Dendritic cell treated with granulocyte-macrophage colony-stimulating factor and Interleukin-4, amounts not matched to agents 40 ng/mL and 50 ng/mL, for 4 days (primary cell): ENCODE measurements around the gene CYGB.
"Not testable (repeated sequence)": the region's sequence is repeated elsewhere in the genome, so short reads cannot be mapped to it uniquely, and the experiment has no call there.

ENCODE experiments used
- H3K27ac Mint-ChIP-seq: one replicate; pipeline ENCODE4 v1.8.0; 2022; ENCODE audit warnings: mild to moderate bottlenecking, mixed read lengths
- H3K27me3 Mint-ChIP-seq: one replicate; pipeline ENCODE4 v1.8.0; 2022; ENCODE audit warnings: mild to moderate bottlenecking, mixed read lengths
- H3K36me3 Mint-ChIP-seq: one replicate; pipeline ENCODE4 v1.8.0; 2022; ENCODE audit warnings: low read depth, mixed read lengths
- H3K4me1 Mint-ChIP-seq: one replicate; pipeline ENCODE4 v1.8.0; 2022; ENCODE audit warnings: low read depth, mixed read lengths
- H3K4me3 Mint-ChIP-seq: one replicate; pipeline ENCODE4 v1.8.0; 2022; ENCODE audit warnings: mild to moderate bottlenecking, moderate library complexity, mixed read lengths
- H3K9me3 Mint-ChIP-seq: one replicate; pipeline ENCODE4 v1.8.0; 2022; ENCODE audit warnings: mixed read lengths
- intact Hi-C: fragments of 100-400 bp; cut with micrococcal nuclease; formaldehyde crosslinking; loops from one replicate; pipeline ENCODE4 v1.15.0; 2022

CYGB gene

DNA sequence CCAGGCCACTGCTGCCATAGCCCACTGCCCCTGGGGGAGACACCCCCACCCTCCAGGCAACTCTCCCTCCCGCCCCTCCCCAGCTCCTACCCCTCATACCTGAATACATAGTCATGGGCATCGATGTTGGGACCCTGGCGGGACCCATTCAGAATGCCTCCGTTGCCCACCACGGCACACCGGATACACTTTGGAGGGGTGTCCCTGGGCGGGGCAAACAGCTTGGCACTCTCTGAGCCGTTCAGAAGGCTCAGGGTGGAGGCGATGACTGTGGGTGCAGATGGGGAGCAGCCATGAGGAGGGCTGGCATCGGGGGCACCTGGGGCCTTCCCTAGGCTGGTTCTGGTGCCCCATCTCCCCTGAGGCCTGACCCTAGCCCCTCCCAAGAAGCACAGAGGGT is 35.6 kb upstream of the CYGB start:
- Mint-ChIP-seq H3K27me3 (peaks cover 17% of the 10 kb centered on the region), H3K4me1 (peaks cover 19% of the 10 kb centered on the region), H3K36me3 (peaks cover 21% of the 10 kb centered on the region), H3K9me3 (no peaks in the 10 kb centered on the region), H3K4me3 (no peak overlapping the region), H3K27ac (no peak overlapping the region)
- intact Hi-C loops, result no loop called here

DNA sequence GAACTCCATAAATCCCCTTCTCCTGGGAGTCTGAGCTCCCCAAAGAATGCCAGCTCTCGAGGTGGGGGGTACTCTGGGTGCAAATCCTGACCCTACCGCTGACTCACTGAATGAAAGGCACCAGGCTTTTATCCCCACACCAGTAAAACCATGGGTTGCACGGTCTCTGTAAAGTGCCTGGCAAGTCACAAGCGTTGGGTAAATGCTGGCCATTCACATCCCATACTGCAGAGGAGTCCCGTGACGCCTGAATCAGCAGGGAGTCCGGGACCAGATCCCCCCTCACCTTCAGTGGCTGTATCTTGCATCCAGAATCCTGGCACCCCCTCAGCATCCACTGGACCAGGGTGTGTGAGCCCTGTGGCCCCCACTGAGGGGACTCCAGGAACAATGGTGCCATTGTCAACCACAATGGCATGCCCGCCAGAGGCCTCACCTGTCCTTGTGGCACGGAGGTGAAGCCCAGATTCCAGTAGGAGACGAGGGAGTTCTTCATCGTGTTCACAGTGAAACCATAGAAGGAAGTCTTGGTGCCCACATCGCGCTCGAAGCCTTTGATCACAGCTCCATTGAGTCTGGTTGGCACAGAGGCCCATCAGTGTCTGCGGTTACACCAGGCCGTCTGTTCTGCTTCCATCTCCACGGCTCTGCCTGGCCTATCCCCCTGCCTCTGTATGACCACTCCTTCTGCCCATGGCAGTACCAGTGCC is 34.8 kb upstream of the CYGB start:
- peaks cover 21% of the 10 kb centered on the region for H3K36me3 Mint-ChIP-seq
- H3K4me1 Mint-ChIP-seq, result peaks cover 26% of the 10 kb centered on the region
- peaks cover 21% of the 10 kb centered on the region for H3K27me3 Mint-ChIP-seq
- no peaks in the 10 kb centered on the region for H3K9me3 Mint-ChIP-seq
- H3K4me3 Mint-ChIP-seq, result no peak overlapping the region
- intact Hi-C loops, result no loop called here
- H3K27ac Mint-ChIP-seq, result no peak overlapping the region

DNA sequence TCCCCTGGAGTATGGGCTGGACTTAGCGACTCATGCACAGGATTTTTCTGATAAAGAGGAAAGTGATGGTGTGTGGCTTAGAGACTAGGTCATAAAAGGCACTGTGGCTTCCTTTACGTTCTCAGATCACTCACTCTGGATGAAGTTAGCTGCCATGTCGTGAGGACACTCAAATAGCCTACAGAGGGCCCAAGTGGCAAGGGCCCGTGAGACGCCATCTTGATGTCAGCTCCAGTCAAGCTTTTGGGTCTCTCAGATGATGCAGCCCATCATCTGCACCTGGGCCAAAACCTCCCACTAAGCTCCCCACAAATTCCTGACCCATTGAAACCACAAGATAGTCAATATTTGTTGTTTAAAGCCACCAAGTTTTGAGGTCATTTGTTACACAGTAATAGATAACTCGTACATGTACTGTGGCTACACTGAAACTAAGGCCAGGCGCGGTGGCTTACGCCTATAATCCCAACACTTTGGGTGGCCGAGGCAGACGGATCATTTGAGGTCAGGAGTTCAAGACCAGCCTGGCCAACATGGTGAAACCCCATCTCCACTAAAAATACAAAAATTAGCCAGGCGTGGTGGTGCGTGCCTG is 33.5 kb upstream of the CYGB start:
- Mint-ChIP-seq H3K27ac (no peak overlapping the region), H3K4me3 (no peak overlapping the region), H3K36me3 (peaks cover 35% of the 10 kb centered on the region), H3K4me1 (peaks cover 34% of the 10 kb centered on the region), H3K27me3 (peaks cover 22% of the 10 kb centered on the region), H3K9me3 (no peaks in the 10 kb centered on the region)
- intact Hi-C loops, result no loop called here

DNA sequence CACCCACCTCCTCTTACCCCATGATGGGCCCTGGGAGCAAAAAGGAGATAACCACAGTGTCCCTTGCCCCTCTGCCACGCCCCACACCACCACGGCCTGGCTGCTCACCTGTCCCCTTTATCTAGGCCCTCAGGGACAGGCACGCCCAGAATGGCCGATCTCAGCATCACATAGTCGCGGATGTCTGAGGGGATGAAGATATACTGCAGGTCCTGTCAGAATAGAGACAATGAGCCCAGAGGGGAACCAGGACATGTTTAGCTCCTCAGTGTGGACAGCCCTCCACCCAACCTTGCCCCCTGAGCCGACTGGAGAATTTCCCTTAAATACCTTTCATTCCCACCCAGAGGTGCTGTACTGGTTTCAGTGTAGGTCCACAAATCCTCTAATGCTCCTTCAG is 32.9 kb upstream of the CYGB start:
- intact Hi-C loops, result no loop called here
- peaks cover 38% of the 10 kb centered on the region for H3K4me1 Mint-ChIP-seq
- H3K4me3 Mint-ChIP-seq, result no peak overlapping the region
- no peak overlapping the region for H3K27ac Mint-ChIP-seq
- no peaks in the 10 kb centered on the region for H3K9me3 Mint-ChIP-seq
- peaks cover 40% of the 10 kb centered on the region for H3K36me3 Mint-ChIP-seq
- H3K27me3 Mint-ChIP-seq, result peaks cover 19% of the 10 kb centered on the region

DNA sequence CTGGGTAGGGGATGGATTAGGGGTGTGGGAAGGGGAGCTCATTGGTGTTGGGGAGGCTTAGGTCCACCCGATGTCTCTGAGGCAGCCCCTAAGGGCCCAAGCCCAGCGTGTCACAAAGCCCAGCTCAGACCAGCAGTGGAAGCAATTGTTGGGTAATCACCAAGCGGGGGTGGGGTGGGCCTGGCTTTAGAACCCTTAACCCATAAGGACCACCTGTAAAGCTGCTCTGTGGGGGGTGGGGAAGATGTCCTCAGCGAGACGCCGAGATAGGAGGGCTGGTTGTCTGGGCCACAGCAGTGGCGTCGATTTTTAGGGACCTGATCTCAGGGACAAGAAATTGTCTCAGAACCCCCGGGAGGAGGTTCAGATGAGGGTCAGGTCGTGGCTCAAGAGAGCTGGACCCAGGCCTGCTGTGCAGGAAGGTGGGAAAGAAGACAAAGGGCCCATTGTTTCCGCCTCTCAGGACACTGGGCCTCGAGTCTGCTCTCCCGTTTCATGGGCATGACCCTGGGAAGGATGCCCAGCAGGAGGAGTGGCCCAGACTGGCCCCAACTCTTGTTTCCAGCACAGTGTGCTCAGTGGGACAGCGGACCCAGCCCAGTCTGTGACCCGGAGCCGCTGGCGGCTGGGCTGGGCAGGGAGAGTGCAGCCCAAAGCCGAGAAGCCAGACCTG is 32.2 kb upstream of the CYGB start:
- intact Hi-C loops, result no loop called here
- Mint-ChIP-seq H3K4me3 (no peak overlapping the region), H3K27ac (no peak overlapping the region), H3K27me3 (peaks cover 19% of the 10 kb centered on the region), H3K9me3 (no peaks in the 10 kb centered on the region), H3K36me3 (peaks cover 47% of the 10 kb centered on the region), H3K4me1 (peaks cover 44% of the 10 kb centered on the region)

DNA sequence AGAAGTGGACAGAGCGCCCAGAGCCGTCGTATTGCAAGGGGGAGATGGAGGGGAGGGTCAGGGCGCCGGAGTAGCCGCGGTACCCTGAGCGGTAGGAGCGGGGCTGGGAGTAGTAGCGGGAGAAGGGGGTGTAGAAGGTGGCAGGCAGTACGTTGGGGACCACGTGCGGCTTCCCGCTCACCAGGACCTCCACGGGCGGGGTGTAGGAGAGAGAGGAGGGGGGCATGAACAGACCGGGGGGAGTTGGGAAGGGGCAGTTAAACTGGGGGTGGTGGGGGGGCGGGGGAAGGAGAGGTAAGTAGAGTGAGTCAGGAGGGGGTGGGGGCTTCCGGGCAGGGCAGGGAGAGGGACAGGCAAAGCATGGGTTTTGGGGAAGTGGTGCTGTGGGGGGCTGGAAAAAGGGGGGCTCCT is 31.3 kb upstream of the CYGB start:
- intact Hi-C loops, result no loop called here
- H3K36me3 Mint-ChIP-seq, result peaks cover 48% of the 10 kb centered on the region
- peaks cover 19% of the 10 kb centered on the region for H3K27me3 Mint-ChIP-seq
- H3K4me3 Mint-ChIP-seq, result no peak overlapping the region
- H3K9me3 Mint-ChIP-seq, result no peaks in the 10 kb centered on the region
- H3K27ac Mint-ChIP-seq, result peak overlapping the region; percentile 3
- peaks cover 44% of the 10 kb centered on the region for H3K4me1 Mint-ChIP-seq

DNA sequence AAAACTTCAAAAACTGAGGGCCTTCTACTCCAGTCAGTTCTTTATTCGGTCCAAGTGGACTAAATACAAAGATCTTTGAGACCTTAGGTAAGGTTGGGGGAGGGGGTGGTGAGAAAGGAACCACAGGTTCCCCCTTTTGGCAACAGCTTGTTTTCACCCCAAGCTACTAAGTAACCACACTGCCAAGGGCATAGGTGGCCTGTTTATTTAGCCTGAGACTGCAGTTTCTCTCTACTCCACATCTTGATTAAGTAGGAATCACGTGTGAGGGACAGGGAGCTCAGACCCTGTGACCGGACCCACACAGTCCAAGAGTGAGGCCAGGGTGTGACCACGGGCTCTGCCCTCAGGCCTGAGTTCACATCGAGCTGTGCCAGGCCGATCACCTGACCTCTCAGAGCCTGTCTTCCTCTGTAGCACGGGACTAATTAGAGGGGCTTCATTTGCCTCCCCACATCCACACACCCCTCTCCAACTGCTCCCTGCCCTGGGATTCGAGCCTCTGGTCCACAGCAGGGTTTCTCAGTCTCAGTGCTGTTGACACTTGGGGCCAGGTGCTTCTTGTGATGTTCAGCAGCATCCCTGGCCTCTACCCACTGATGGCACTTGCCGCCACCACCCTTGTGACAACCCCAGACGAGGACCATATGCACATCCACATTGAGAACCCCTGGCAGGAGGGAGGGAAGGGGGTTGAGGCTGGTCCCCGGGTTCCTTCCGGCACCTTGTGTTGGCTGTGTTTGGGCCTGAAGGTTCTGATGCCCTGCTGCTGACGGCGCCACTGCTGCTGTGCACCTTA is 30.3 kb upstream of the CYGB start:
- H3K27me3 Mint-ChIP-seq, result peaks cover 19% of the 10 kb centered on the region
- no peak overlapping the region for H3K27ac Mint-ChIP-seq
- H3K9me3 Mint-ChIP-seq, result no peaks in the 10 kb centered on the region
- peaks cover 47% of the 10 kb centered on the region for H3K36me3 Mint-ChIP-seq
- peaks cover 50% of the 10 kb centered on the region for H3K4me1 Mint-ChIP-seq
- H3K4me3 Mint-ChIP-seq, result no peak overlapping the region
- intact Hi-C loops, result no loop called here

DNA sequence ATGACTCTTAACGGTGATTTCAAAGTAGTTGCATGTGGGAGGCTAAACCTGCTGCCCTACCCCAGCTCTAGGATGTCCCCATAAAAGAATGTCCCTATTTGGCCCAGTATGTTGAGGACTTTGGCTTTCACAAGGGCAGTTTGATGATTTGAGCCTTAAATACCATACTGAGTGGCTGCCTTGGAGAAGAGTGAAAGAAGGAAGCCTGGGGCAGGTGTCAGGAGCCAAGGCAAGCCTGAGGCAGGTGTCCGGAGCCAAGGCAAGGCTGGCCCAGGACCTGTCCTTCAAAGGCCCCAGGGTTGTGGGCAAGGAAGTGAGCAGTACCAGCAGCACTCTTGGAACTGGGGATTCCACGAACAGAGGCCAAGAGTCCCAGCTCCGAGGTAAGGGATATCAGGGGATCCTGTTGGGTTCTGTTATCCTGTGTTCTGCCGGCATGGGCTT is 29.5 kb upstream of the CYGB start:
- Mint-ChIP-seq H3K36me3 (peaks cover 47% of the 10 kb centered on the region), H3K27ac (no peak overlapping the region), H3K27me3 (peaks cover 19% of the 10 kb centered on the region), H3K4me3 (no peak overlapping the region), H3K4me1 (peaks cover 54% of the 10 kb centered on the region), H3K9me3 (no peaks in the 10 kb centered on the region)
- intact Hi-C loops, result no loop called here

DNA sequence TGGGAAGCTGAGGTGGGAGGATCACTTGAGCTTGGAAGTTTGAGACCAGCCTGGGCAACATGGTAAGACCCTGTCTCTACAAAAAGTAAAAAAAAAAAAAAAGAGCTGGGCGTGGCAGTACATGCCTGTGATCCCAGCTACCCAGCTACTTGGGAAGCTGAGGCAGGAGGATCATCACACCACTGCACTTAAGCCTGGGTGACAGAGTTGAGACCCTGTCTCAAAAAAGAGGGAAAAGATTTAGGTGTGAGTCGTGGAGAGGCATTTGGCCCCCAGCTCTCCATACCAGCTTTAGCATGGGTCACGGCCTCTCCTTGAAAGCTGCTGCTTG is 29.1 kb upstream of the CYGB start:
- H3K27ac Mint-ChIP-seq, result no peak overlapping the region

DNA sequence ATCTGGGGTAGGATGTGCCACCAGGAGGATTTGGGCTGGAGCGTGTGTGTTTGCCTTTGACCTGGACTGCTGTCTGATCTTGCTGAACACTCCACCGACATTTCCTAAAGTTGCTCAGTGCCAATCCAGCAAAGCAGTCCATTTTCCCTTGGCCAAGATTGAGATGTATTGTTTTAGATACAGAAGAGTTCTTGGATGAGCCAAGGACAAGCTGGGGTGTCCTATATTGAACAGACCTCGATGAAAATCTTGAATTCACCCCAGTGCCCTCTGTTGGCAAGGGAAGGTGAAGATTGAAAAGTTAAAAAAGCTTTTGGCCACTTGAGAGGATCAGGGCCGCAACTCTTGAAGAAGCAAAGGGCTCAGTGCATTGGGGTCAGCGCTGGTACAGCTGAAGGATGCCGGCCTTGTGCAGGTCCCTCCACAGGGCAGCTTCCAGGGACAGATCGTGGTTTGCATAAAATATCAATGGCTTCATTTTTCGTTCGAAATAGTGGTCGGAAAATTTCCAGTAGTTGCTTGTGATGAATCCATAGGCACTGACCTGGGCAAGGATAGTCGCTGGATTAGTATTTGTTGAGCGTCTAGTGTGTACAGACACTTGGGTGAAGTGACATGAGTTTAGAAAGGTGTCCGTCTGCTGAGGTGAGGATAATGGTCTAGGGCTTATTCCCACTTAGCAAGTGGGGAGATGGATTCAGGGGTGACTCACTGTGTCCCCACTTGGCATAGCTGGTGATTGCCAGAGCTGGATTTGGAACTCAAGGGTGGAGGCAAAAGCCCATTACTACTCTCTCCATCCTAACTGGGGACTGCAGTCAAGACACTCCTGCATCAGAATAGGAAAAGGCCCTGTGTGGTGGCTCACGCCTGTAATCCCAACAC is 28.5 kb upstream of the CYGB start:
- Mint-ChIP-seq H3K27ac (no peak overlapping the region), H3K36me3 (peaks cover 58% of the 10 kb centered on the region), H3K9me3 (no peaks in the 10 kb centered on the region), H3K27me3 (peaks cover 19% of the 10 kb centered on the region), H3K4me3 (no peak overlapping the region), H3K4me1 (peaks cover 61% of the 10 kb centered on the region)
- intact Hi-C loops, result no loop called here

More for the DNA sequence above, 29.1 kb upstream of the CYGB start:
- Mint-ChIP-seq H3K36me3 (peaks cover 52% of the 10 kb centered on the region), H3K4me1 (peaks cover 58% of the 10 kb centered on the region), H3K4me3 (no peak overlapping the region), H3K27me3 (peaks cover 19% of the 10 kb centered on the region), H3K9me3 (no peaks in the 10 kb centered on the region)
- intact Hi-C loops, result no loop called here

DNA sequence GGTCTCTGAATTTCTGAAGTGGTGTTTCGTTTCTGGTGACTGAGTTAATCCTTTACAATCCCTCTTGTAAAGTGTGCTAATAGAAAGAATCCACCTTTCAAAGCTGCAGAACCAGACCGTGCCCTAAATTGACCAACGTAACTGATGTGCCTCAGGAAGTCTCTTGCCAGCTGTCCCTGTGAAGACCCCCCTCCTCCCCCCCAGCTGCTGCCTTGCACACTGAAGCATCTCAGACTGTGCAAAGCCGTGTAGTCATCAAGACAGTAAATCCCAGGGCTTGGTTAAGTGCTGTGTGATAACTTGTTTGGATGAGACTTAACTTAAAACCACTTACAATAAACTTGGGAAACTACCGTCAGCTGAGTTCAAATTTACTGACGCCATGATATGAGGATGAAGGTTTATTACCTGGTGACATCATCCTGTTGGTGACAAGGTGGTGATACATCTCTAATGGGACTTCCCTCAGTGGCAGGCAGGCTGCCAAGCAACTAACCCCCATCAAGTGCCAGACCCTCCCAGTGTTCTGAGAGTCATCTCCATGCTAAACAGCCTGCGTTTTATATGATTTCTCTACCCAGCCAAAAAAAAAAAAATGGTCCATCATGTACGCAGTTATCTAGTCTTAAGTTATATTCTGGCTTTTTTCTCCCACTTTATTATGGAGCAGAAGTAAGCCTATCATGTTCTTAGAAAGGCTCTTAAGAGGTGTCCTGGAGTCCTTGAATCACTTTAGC is 27.6 kb upstream of the CYGB start:
- Mint-ChIP-seq H3K4me1 (peaks cover 69% of the 10 kb centered on the region), H3K27me3 (peaks cover 19% of the 10 kb centered on the region), H3K36me3 (peaks cover 63% of the 10 kb centered on the region)
- H3K9me3 Mint-ChIP-seq, intact Hi-C loops, H3K4me3 Mint-ChIP-seq, H3K27ac Mint-ChIP-seq: not testable (repeated sequence)

DNA sequence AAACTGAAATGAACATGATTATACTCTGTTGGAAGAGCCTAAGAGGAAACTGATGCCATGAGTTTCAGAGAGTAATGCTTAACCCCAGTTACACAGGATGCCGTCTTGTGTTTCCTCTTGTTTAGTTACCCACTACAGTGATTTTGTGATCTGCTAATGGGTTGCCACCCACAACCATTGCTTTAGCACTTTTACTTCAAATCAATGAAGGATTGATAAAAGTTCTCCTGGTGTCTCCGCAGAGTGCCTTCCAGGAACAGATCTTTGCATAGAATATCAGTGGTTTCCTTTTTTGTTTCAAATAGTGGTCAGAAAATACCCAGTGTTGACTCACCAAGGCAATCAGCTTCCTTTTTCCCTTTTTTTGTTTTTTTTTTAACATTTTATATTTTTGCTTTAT is 25.9 kb upstream of the CYGB start:
- H3K36me3 Mint-ChIP-seq, result peaks cover 67% of the 10 kb centered on the region
- peaks cover 75% of the 10 kb centered on the region for H3K4me1 Mint-ChIP-seq
- H3K9me3 Mint-ChIP-seq, H3K4me3 Mint-ChIP-seq, intact Hi-C loops, H3K27ac Mint-ChIP-seq: not testable (repeated sequence)
- H3K27me3 Mint-ChIP-seq, result peaks cover 11% of the 10 kb centered on the region

DNA sequence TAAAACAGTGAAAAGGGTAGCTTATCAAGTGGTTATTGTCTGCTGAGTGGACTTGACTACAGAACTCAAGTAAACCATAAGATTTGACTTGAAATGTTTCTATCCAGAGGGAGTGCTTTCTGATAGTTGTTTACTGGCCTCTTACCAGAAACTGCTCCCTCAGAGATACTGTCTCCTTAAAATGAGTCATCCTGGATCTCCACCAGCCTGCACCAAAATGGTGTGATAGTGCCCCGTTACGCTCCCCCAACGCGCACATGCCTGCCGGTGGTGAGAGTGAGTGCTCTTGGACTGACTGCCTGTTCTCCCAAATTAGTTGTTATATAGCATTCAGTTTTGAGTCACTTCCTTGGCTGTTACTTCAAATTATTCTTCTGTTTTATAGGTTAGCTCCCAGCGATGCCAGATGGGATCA is 25.2 kb upstream of the CYGB start:
- H3K4me1 Mint-ChIP-seq, result peaks cover 75% of the 10 kb centered on the region
- H3K27ac Mint-ChIP-seq, result no peak overlapping the region

More for the DNA sequence above, 25.2 kb upstream of the CYGB start:
- no peak overlapping the region for H3K4me3 Mint-ChIP-seq
- intact Hi-C loops, result no loop called here
- H3K27me3 Mint-ChIP-seq, result peaks cover 5% of the 10 kb centered on the region
- H3K36me3 Mint-ChIP-seq, result peaks cover 72% of the 10 kb centered on the region
- no peaks in the 10 kb centered on the region for H3K9me3 Mint-ChIP-seq
